GM18873 (cell line): ENCODE measurements around the gene FLT4.

Experiments used
- ATAC-seq: cut with Tn5 transposase; IDR thresholded peaks from one replicate; pipeline ENCODE4 v1.9.1; 2021; ENCODE audit warnings: mild to moderate bottlenecking, moderate library complexity, moderate number of reproducible peaks; ENCODE audit not compliant: unreplicated experiment, low FRiP score

Gene FLT4

DNA sequence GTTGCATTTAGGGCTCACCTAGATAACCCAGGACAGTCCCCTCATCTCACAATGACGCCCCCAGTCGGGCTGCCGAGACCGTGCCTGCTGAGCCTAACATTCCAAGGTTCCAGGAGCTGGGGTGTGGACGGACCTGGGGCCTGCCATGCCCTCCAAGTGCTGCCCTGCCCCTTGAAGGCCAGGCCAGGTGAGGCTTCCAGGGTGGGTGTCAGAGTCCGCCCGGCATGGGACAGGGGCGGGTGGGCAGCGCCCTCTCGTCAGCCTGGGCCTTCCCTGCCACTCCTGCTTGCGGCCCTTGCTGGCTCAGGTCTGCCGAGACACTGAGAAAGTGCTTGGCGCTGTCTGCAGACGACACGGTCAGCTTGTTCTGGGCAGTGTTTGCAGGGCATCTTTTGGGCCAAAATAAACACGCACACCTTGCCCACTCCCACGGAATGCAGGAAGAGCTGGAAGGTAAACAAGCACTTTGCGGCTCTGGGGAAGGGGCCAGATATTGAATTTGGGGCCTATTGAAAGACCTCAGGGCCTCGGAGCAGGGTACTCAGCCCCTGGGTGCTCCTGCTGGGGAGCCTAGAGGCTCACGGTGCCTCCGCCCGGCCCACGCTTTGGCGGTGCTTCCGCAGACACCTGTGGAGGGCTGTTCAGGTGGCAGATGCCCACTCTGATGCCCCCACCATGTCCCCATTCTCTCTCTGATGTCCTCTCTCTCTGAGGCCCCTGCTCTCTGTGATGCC, 53.9 kb downstream of the FLT4 start:
- no peak for ATAC-seq

DNA sequence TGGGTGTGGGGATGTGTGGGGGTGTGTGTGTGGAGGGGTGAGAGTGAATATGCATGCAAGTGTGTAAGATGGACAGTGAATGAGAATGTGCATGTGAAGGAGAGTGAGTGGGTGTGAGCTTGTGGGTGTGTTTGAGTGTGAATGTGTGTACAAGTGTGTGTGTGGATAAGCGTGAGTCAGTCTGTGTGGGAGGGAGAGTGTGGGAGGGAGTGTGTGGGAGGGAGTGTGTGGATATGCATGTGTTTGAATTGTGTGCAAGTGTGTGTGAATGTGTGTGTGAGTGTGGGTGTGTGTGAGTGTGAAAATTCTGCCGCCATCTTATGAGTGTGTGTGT, 54.4 kb downstream of the FLT4 start:
- ATAC-seq = no peak

DNA sequence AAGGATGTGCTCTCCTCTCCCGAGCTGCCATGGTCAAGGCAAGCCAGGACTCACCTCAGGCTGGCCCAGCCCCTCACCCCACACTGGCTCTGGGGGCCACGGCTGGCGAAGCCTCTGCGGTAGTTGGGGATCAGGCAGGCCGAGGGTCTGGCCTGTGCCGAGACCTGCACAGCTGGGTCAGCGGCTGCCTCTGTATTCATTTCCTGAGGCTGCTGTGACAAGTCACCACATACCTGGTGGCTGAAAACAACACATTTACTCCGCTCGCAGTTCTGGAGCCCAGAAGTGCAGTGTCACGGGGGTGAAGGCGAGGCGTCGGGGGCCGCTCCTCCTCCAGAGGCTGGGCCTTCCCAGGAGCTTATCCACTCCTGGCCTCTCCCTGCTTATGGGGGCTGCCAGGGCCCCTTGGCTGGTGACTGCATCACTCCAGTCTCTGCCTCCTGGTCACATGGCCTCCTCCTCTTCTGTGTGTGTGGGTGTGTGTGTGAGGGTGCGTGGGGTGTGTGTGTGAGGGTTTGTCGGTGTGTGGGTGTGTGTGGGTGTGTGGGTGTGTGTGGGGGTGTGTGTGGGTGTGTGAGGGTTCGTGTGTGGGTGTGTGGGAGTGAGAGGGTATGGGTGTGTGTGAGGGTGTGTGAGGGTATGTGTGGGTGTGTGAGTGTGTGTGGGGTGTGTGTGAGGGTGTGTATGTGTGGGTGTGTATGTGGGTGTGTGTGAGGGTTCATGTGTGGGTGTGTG, 54.9 kb downstream of the FLT4 start:
- ATAC-seq = no peak

DNA sequence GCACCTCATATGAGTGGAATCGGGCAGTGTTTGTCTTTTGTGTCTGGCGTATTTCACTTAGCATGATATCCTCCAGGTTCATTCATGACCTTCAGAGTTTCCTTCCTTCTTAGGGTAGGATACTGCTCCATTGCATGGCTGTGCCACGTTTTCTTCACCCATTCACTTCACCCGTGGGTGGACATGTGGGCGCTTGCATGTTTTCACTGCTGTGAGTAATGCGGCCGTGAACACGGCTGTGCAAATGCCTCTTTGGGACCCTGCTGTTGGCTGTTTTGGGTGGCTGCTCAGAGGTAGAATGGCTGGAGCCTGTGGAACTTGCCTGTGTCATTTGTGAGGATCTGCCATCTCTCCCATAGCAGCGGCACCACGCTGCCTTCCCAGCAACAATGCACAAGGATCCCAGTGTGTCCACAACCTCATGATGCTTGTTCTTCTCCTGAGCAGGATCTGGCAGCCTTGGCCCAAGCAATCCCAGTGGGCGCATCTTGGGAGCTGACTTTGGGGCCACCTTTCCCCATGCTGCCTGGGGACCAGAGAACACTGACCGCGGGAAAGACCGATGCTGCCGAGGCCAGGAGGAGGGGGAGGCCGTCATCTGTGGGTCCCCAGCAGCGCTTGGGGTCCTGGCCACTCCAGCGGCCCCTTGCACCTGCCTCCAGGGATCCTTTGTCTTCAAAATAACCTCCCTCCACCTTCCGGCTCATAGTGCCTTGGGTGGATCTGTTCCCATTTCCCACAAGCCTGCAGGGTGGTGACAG, 55.8 kb downstream of the FLT4 start:
- no peak for ATAC-seq

DNA sequence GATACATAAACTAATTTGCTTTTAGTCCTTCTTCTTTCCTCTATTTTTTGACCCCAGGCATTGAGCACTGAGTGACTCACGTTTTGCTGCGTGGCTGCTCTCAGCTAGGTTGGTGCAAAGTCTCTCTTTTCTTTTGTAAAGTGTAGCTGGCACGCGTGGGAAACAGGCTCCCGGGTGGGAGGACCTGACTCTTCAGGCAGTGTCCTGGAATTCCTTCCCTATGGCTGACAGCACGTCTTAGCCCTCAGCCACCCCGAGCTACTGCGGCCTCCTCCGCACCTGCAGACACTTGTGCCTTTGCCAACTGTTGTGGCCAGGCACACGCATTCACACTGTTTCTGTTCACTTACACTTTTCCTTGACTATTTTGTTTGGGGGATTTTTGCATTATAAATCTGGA, 57.2 kb downstream of the FLT4 start:
- ATAC-seq = no peak

DNA sequence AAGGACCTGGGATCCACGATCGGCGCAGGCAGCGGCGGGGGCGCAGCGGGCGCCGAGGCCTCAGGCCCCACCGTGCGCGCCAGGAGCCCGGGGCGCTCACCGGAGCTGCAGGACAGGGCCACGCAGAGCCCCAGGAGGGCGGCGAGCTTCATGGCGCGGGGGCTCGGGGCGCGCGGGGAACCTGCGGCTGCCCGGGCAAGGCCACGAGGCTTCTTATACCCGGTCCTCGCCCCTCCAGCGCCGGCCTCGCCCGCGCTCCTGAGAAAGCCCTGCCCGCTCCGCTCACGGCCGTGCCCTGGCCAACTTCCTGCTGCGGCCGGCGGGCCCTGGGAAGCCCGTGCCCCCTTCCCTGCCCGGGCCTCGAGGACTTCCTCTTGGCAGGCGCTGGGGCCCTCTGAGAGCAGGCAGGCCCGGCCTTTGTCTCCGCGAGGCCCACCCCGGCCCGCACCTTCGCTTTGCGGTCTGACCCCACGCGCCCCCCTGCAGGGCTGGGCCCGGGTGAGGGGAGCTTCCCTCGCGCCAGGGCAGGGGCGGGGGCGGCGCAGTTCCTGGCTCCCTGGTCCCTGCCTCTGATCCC, 58.0 kb downstream of the FLT4 start, which contains the start of gene SCGB3A1:
Gene SCGB3A1, minus strand, starts transcription at position 189 of the 577 bp plus-strand sequence. Its CDS starts 37 bp downstream, at position 152.
- ATAC-seq = no peak

DNA sequence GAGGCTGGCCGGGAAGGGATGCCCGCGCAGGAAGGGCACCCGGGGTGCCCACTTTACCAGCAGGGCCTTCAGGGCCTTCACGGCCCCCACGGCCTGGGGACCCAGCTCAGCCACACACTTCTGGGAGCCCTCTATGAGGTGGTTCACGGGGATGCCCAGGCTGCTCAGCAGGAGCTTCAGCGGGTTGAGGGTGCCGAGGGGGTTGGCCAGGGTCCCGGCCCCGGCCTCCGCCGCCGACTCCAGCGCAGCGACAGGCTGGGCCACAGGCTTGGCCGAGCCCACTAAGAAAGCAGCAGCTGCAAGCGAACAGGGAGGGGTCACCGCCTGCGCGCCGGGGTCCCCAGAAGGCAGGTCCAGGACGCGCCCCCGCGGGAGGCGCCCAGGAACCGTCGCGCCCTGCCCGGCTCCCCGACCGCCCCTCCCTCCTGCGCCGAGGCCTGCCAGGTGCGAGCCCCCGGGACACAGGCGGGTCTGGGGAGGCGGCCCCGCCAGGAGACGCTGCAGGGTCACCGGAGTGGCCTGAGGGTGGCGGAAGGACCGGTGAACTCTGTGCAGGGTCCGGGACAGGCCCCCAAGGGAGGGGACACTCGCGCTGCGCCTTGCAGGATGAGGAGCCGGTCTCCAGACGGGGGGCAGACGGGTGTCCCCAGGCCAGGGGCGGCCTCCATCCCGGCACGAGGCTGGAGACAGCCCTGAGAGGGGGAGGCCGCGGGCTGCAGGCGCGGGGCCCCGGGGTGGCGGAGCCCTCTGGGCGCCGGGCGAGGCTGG, 58.7 kb downstream of the FLT4 start:
- no peak for ATAC-seq

DNA sequence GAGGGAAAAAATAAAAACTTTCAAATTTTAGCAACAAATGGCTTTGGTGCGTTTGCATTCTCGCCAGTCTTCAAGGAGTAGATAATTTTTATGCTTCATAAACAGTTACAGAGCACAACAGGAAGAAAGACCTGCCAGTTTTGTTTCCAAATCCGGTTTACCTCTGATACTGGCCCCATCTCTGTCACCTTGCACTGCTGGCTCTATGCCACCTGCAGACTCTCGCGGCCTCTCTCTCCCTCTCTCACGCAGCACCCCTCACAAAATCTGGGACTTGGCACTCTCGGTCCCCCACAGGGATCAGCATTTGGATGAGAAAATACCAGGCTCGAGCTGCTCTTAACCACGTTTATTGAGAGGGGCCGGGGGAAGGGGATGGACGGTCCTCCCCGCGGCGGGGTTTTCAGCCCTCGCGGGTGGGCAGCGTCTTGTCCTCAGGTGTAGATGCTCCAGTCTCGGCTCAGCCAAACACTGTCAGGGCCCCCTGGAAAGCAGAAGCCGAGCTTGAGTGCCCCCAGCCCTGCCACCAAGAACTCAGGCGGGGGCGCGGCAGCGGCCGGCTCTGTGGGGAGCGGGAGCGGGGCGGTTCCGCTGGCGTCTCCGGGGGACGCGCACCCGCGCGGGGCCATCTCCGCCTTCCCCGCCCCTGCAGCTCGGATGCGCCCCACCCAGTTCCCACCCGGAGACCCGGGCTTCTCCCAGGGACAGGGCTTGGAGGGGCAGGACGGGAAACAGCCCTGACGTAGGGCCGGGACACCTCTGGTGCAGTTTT, 59.4 kb downstream of the FLT4 start:
- no peak for ATAC-seq

DNA sequence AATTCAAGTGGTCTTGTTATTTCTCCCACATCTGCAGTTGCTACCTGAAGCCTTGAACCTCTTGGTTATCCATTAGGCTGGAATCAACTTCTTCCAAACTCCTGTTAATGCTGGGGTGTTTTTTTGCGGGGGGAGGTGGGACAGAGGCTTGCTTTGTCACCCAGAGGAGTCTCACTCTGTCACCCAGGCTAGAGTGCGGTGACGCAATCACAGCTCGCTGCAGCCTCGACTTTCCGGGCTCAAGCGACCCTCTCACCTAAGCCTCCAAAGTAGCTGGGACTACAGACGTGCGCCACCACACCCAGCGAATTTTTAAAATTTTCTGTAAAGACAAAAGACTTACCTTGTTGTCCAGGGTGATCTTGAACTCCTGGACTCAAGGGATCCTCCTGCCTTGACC, 62.5 kb downstream of the FLT4 start:
- no peak for ATAC-seq

DNA sequence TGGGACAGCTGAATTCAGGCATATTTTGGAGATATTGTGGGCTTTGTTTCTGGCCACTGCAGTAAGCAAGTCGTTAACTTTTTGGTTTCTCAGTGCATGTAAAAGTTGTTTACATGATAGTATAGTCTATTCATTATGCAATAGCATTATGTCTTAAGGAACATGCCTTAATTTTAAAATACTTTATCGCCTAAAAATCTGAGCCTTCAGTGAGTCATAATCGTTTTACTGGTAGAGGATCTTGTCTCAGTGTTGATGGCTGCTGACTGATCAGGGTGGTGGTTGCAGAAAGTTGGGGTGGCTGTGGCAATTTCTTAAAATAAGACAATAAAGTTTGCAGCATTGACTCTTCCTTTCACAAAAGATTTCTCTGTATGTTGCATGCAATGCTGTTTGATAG, 63.2 kb downstream of the FLT4 start:
- no peak for ATAC-seq

DNA sequence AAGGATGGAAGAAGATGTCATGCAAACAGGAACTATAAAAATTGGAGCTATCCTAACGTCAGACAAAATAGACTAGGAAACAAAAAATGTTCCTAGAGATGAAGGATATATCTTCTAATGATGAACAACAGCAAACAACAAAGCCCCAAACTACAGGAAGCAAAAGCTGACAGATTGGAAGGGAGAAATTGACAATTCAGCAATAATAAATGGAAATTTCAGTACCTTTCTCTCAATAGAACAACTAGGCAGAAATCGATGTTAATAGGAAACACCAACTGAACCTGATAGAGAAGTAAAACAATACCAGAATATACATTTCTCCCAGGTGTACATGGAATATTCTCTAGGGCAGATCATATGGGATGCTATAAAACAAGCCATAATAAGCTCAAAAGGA, 65.7 kb downstream of the FLT4 start:
- no peak for ATAC-seq

DNA sequence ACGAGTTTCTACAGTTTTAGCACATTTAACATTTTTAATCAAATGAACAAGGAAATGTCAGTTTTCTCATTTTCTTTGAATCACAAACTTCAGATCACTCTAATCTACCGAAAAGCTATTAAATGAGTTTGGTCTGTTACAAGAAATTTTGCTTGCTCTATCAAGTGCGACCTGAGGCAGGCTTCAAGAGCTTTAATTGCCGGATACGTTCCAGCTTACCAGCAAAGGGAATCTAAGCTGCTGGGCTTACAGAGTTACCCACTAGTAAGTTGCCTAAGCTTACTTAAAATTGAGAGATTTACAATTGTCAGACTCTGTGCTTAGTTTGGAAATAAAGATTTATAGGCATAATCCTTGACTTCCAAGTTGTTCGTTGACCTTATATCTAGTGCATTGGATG, 68.7 kb downstream of the FLT4 start:
- no peak for ATAC-seq

DNA sequence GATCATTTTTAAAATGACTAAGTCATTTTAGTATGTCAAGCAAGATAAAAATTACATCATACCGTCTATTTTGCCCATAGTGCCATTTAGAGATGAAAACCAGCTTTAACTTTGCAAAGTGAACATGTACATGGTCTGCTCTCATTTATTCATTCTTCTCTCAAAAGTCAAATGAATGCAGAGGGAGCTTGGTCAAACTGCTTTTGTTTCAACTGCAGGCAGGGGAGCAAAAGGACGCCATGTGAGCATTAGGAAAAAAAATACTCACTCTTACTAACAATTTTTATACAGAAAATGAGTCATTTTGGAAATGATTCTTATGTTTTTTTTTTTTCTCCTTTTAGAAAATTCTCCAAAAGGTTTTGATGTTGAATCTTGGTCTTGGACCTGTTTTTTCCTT, 73.8 kb downstream of the FLT4 start:
- ATAC-seq = no peak

DNA sequence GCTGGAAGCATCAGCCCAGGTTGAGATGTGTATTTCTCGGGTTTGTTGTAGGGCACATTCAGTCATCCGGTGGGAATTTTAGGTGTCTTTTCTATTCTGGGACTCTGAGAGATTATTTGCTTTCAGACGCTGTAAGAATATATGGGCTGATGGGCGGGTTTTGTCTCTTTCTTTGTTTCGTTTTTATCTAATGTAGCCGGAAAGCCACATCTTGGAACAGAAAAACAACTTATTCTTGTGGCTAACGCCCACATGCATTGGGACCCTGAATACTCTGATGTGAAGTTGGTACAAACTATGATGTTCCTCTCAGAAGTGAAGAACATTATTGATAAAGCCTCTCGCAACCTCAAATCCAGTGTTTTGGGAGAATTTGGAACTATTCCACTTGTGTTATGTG, 80.5 kb downstream of the FLT4 start:
- no peak for ATAC-seq

DNA sequence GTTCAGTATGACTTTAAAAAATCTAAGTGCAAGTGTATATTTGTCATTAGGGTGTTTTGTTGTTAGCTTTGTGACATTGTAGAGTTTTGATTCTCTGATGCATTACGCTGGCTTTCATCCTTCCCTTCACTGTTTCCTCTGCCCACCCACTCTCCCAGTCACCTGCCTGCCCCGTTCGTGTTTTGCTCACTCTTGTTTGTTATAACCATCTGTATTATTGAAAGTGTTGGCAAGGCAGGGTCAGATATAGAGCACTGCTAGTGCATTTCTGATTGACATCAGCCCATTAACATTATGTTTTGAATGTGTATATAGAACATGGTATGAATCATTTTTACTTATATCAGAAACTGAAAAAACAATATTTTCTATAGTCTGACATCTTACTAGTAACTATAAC, 85.4 kb downstream of the FLT4 start:
- no peak for ATAC-seq

DNA sequence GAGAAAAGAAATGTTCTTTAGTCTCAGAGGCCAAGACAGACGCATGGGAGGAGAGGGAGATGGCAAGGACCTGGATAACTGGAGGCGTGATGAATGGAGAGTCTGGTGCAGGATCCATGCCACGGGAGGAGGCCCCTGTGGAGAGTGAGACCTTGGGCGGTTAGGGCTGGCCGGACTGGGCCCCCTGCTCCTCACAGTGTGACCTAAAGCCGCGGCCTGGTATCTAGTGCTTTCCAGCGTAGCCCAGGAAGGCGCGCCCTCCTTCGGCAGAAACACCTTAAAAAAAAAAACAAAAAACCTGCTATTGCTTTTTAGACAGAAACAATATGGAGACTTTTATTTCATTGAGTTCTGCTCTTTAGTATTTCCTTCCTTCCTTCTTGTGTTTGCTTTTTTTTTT, 91.2 kb downstream of the FLT4 start:
- ATAC-seq = no peak

DNA sequence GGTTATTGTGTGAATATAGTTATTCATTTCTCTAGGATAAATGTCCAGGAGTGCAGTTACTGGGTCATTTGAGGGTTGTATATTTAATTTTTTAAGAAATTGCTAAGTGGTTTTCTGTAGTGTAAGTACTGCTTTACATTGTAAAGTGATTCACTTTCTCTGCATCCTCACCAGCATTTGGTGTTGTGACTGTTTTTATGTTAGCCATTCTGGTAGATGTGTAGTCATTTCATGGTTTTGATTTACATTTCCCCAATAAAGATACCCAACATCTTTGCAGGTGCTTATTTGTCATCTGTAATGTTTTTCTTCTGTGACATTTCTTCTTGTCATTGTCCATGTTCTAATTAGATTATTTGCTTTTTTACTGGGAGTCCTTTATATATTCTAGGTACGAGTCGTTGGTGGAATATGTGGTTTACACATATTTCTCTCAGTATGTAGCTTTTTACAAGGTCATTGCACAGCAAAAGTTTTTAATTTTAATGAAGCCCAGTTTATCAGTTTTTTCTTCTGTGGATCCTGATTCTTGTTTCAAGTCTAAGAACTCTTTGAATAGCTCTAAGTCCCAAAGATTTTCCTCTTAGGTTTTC, 92.1 kb downstream of the FLT4 start:
- no peak for ATAC-seq

DNA sequence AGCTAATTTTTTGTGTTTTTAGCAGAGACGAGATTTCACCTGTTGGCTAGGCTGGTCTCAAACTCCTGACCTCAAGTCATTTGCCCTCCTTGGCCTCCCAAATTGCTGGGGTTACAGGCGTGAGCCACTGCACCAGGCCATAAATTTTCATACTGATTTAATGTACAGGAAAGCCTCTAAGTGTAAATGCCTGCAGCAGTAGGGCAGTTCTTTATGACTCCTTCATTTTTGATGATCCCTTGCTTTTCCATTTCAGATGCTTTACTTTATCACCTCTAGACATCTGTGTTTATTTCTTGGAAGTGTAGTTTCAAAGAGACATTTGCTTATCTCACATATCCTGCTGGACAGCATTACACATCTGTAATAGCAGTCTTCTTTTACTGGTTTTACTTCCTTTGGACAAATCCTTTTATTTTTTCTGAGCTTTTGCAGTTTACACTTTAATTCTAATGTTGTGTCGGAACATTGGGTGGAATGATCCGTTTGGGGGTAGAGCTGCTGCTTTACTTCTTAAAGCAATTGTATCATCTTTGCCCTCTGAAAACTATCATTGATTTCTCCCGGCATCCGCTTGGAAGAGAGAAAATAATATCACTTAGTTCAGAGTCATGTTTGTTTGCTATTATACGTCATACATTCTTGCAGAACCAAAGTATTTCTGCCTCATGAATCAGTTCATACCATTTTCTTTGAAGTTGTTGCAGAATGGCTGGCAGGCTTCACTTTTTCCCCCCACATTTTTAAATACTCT, 94.1 kb downstream of the FLT4 start:
- no peak for ATAC-seq

DNA sequence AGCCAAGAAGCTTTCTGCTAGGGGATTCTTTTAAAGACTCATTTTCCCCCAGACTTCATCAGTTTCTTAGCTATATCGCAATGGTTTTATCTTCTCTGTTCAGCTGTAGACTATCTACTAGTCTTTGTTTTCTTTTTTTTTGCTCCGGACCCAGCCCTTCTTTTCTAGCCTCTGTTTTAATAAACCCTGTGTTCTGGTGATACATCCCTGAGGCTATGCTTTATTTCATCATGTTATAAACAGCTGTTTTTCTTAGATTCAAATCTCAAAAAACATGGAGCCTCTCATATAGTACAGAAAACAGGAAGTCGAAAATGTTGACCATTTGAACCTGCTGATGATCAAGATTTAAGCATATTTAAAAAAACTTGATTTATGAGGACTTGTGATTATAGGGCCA, 95.9 kb downstream of the FLT4 start:
- ATAC-seq = no peak
